NCI-H748 treated with DMSO at 0.1 percent for 48 hours (cell line): ENCODE data around the gene GPR55.
A peak's percentile ranks its signal among the peaks of the same experiment; 100 is the strongest.

ENCODE experiments used
- DNase-seq: peaks from one replicate; lab custom pipeline; 2025; lab: John Stamatoyannopoulos, UW

The GPR55 gene

DNA sequence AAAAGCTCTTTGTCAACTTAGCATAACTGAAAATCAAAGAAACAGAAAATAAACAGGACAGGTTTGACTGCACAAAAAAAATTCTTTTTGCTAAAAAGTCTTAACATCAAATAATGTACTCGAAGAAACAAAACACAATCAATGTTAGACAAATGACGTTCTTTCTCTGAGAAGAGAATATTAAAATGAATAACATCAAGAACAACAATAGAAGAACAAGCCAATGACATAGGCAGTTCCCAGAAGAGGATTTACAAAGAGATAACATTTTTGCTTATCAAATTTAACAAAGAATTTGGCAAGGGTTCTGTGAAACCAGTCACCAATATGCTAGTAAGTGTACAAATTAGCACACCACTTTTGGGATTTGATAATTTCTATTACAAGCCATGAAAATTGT lies 5.8 kb downstream of the GPR55 start:
- no peak for DNase-seq

DNA sequence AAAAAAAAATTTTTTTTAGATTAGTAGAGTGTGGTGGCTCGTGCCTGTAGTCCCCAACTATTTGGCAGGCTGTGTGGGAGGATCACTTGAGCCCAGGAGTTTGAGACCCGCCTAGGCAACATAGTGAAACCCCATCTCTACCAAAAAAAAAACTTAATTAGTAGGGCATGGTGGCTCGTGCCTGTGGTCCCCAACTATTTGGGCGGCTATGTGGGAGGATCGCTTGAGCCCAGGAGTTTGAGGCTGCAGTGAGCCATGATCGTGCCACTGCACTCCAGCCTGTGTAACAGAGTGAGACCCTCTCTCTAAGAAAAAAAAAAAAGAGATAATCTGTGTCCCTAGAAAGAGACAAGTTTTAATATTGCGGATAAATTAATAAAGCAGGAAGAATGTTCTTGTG lies 8.8 kb downstream of the GPR55 start:
- no peak for DNase-seq

DNA sequence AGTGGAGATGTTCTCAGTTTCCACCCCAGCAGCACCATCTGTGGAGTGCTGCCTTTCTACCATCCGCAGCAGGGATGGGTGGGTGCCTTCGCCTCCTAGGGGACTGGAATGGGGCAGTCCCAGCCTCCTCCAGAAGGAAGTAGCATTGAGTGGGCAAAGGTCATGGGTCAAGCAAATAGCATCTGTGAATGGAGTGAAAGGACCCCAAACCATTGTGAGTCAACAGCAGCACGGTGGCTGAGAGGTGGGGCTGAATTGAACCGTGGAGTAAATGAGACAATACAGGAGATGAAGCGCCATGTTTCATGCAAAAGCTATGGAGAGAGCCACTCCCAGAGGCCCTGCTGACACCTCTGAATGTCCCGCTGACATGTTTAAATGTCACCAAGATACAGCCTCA lies 9.7 kb downstream of the GPR55 start:
- no peak for DNase-seq

DNA sequence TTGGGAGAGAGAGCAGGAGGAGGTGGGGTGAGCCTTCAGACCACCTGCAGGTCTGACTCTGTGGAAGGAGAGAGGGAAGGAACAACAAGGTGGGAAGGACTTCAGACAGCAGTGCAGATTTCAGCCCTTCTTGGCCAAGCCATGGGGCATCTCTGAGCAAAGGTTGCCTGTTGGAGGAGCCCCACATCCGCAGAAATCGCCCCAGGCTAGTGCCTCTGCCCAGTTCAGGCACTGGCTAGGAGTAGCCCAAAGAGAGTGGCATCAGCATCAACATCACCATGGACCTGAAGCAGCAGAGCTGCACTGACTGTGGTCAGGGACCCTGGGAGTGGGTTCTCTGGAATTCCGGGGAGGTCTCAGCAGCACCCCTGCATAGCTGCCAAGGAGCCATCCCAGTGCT lies 10.2 kb downstream of the GPR55 start:
- no peak for DNase-seq

DNA sequence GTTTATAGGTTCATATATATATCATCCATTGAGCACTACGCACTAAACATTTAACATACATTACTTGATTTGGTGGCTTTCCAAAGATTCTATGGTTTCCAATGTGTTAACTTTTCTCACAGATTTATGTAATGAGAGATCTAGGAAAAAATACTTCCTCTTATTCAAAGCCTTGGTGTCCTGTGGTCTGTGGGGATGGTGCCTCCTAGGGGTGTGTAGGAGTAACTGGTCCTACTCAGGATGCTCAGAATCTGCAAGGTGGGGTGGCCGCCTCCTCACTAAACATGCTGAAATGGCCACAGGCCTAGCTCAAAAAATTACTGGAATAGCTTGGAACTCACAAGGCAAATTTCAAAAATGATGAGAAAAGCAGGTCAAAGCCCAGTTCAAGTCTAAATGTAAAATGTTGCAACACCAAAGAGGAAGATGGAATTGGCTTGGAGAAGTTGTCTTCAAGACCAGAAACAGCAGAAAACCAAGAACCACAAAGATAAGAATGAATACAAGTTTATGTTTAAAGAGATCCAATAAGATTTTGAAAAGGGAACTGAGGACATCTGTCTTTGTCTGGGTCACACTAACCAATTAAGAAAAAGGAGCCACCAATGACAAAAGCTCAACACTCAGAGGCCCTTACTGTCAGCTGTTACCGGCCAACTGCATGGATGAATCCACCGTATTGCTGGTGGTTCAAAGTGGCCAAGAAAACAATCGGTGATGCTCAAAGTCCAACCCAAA lies 11.5 kb downstream of the GPR55 start:
- DNase-seq: no peak

DNA sequence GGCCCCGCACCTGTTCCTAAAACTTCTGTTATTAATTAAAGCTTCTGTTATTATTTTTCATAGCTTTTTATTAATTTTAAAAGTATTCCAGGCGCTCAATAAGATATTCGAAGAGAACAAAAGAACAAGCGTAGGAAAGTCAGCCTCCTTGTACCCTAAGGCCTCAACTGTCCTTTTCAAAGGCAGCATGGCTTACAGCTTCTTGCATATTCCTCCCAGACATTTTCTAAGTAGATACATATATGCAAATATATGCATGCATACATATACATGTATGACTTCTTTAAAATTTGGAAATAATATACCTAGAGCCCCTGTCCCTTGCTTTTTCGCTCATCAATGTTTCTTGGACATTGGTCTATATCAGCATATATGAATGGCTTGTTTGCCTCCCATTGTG lies 12.3 kb downstream of the GPR55 start:
- DNase-seq: no peak

DNA sequence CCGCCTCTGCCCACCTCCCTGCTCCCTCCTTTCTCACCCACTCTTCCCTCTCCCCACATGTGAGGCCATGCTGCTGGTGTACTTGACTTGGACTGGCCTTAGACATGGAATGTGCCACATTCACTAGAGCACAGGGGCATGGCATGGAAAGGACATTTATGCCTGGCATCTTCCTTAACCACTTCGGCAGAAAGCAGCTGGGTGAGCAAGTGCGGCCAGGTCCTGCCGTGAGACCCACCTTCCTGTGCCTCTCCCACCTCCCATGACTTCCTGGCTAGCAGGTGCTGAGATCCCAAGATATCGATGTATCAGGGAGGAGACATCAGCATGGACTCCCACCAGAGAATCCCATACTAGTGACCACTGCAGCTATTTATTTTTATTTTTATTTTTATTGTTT lies 13.0 kb downstream of the GPR55 start:
- no peak for DNase-seq

DNA sequence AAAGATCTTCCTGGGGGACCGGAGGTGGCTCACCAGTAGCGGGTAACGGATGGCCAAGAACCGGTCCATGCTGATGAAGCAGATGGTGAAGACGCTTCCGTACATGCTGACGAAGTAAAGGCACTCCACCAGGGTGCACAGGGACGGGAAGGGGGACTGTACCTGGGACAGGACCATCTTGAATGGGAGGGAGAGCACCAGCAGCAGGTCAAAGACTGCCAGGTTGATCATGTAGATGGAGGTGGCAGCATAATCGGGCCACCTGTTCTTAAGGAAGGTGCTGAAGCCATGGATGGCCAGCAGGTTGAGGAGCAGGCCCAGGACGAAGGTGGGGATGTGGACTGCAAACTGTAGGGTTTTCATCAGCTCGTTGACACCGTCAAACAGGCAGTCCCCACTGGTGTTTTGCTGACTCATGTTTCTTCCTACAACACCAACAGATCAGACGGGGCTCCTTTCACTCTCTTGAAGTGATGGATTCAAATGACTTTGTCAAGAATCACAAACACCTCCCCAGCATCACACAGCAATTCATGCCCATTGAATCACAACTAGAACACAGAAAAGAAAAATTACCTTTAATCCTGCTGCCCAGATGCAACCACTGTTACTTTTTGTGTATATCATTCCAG lies 14.4 kb downstream of the GPR55 start:
- no peak for DNase-seq

DNA sequence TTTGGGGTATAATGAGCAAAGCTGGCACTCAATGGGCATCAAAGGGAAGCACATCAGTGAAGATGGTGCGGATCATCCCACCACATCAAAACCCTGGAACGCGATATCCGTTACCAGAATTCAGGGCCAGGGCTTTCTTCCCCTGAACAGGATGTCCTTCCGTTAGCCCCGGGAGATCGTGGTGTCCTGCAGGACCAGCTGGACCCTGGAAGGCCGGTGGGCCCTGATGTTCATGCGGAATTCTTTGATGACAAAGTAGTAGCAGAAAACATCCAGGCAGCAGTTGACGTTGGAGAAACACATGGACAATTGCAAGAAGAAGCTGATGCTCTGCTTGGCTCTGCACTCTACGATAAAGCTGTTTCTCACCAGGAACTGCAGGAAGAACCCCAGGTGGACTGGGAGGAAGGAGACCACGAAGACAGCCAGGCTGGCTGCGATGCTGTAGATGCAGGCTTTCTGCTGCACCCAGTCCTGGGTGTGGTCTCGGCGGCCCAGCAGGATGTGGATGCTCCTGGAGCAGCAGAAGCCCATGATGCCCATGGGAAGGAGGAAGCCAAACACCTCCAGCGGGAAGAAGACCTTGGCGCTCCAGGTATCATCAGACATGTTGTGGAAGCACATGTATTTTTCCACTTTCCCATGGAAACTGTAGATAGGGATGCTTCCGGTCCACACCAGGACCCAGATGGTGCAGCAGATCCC lies 15.0 kb downstream of the GPR55 start:
- DNase-seq: no peak

DNA sequence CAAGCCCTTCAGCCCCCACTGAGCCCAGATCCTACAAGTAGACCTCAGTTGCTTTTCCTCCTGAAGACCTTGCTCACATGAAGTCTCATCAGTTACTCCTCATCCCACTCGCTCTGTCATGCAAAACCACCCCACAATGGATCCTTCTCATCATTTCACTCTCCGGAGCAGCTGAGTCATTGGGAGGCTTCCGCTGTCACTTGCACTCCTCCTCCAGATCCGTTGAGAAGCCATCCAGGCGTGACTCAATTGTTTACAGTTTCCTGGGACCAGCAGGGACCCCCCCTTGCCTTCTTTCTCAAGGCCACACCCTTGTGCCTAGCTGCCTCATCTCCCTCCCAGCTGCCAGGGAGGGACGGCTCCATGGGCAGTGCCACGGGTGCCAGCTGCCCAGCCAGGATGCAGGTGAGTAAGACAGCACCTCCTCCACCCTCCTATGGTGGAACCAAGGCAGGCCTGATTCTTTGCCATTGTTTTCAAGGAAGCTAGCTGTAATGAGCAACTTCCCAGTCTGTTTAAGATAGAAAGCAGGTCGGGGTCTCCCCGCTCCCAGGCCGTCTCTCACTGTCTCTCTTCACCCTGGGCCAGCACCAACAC lies 16.3 kb downstream of the GPR55 start:
- no peak for DNase-seq

DNA sequence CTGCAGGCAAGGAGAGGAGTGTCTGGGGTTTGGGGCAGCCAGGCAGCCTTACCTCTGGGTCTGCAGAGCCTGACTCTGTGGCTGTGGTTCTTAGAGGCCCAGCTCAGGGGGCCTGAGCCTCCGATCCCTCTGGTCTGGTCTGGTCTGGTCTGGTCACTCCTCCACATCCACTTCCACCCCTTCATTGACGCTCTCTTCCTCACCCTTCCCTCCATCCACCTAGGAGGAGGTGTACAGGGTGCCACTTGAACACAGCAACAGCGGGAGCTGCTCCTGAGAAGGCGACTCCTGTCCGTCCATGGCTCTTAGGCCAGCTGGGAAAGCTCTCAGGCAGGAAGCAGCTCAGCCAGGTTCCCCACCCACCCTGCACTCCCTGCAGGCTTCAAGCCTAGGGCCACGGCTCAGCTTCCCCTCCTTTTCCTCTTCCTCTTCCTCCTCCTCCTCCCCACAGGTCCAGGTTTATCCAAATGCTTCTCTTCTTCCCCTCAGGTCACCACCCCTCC lies 16.9 kb downstream of the GPR55 start:
- DNase-seq: no peak

DNA sequence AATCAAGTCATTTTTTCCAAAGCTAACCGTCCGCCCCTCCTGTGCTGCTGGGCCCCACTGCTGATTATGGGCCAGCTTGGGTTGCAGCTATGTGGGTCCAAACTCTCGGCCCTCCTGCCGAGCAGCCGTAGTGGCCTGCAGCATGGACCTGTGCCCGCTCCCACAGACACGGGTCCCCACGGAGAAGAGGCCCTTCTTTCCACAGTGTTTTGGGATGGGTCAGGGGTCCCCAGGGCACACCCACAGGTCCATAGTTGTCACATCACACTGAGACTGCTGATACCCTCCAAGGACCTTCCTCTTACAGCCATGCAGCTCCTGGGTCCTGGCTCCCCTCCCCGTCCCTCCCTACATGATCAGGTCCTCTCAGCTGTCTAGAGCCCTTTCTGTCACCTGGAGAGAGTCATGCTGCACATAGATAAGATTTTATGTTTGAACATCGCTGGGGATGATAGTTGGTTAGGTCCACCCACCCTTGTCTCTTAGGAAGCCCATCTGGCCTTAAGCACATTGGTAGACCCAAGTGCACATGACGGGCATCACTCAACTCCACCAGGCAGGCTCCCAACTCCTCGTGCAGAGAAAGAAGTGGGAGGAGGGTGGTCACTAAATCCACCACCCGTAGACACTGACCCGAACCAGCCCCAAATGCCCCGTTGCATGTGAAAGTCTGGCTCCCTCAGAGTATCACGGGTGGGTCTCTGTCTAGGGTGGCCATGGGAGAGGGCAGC lies 17.5 kb downstream of the GPR55 start:
- DNase-seq: no peak

DNA sequence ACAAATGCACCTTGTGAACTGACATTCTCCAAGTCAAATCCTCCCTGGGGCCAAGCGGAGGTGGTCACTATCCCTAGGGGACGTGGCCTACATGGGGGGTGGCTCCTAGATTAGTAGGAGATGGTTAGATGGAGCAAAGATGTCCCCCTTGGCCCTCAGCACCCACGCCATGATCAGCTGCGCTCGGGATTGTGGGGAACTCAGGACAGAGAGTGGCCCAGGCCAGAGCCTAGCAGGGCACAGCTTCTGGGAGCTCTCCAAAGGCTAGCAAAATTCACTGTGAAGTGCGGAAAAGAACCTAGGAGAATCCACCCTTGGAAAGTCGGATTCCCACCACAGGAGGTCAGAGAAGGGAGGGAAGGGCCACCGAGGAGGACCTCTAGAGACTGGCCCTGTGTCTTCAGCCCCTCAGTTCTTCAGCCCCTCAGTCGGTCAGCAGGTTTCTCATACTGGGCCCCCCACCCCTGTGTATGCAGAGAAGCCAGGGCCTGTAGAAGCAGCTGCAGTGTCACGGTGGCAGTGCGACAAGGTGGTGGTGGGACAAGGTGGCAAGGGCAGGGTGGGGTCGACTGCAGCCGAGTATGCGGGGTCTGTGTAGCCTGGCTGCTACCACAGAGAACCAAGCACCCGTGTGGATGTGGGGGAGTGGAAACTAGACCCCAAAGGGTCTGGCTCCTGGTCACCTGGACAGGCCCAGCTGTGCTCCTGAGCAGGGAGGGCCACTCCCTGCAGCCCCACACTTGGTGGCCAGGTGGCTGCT lies 18.4 kb downstream of the GPR55 start:
- DNase-seq: no peak

DNA sequence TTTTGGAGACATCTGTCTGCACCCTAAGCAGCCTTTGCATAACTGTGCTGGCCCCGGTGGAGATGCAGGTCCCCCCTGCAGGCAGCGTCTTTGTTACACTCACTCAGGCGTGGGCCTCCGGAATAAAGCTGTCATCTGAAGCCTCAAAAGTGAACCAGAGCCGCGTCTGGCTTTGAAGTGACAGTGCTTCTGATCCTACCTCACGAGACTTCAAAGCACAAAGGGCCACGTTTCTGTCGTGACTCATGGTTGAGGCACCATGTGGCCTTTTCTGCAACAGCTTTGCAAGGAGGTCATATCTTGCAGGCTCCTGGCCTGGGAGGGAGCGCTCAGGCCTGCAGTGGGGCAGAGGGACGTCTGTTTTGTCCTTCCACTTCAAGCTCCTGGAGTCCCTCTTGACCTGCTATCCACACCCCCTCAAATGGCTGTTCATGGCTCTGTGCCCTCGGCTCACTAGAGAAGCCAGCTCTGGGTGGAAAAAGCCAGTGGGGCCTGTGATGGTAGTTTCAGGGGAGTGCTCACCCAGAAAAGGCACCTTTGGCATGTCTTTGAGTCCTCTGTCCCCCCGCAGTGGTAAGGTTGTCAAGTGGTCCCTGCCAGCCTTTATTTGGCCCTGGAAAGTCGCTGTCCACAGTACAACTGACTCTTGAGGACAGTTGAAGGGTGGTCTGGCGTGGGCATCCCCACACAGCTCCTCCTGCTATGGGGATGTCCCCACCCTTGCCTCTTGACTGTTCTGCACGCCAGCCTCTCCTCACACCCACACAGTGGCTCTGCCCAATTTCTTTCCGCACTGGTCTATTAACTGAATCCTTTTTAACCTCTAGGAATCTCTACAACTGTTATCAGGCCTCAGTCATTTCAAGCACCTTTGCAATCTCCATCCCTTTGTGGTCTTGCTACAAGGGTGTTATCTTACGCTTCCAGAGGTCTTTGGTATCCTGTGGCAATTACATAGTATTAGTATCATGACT lies 19.3 kb downstream of the GPR55 start:
- DNase-seq: no peak

DNA sequence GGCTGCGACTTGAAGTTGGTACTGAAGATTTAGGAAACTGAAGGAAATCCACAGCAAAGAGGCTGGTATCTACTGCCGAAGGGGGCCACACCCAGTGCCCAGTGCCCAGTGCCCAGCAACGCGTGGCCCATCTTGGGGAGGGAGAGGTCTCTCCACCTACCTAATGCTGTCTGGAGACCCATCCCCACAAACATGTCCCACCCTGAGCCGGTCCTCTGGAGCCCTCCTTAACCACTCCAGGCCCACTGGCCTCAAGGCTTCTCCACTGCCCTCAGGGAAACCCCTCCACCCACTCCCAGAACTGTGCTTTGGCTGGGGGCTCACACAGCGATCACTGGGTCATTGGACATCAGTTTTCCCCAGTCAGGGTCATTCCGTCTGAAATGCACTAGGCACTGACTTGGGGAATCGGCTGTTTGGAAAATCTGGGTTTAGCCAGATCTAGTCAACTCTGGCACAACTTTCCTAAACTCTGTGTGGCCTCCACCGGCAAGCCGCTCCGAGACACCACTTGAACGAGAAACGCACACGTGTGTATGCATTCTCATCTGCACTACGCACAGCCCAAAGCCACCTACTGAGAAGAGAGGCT lies 20.1 kb downstream of the GPR55 start:
- DNase-seq: no peak

DNA sequence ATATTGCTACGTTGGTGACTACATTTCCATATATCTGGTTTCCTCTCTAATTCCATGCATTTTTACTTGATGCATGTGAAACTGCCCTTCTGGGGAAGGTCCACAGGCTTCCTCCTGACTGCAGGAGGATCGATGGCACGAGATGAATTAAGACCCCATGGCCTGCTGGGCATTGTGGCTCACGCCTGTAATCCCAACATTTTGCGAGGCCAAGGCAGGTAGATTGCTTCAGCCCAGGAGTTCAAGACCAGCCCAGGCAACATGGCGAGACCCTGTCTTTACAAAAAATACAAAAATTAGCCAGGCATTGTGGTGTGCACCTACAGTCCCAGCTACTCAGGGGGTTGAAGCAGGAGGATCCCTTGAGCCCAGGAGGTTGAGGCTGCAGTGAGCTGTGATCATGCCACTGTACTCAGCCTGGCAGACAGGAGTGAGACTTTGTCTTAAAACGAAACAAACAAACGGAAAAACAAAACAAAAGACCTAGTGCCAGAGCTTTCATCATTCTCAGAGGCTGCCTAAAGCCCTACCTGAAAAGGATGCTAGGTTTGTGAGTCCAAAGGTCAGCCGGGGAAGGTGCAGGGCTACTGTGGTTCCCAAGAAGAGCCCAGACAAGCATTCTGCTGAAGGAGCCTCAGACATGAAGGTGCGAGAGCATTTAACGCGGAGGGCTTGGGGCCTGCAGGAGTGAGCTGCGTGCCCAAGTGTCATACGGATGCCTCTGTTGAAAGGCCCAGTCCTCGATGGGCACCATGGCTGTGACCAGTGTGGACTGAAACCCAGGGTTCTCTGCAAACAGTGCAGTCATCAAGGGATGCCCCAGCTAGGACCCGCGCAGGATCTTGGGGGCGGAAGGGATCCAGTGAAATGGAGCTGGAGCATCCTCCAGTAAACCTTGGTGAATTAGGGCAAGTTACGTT lies 21.6 kb downstream of the GPR55 start:
- DNase-seq: no peak

DNA sequence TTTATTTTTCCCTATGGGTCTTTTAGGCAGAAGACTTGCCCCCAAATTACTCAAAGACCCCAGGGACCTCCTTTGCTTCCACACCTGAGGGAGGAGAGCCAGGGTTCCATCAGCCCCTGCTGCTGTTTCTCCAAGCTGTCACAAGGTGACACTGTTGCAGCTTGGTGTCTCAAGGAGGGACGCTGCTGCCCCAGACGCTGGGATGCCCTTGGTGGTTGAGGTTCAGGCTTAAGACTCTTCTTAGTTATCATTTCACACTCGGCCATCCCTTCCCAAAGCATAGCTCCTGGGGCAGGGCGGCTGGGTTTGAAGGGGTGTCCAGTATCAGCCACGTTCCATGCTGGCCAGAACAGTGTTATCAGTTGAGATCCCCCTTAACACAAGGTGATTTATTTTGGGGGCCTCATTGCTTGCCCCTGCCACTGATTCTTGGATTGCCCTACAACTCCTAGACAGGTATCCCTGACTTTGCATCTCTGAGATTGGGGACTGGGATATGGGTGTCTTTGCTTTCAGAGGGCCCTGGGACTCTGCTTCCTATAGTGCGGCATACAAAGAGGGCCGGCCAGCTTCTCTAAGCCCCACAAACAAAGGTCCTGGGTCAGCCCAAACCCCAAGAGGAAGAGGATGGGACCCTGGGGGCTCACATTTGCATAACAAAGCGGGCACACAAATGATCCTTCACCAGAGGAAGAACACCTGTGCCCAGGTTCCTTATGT lies 22.7 kb downstream of the GPR55 start:
- DNase-seq: peak; percentile 3

DNA sequence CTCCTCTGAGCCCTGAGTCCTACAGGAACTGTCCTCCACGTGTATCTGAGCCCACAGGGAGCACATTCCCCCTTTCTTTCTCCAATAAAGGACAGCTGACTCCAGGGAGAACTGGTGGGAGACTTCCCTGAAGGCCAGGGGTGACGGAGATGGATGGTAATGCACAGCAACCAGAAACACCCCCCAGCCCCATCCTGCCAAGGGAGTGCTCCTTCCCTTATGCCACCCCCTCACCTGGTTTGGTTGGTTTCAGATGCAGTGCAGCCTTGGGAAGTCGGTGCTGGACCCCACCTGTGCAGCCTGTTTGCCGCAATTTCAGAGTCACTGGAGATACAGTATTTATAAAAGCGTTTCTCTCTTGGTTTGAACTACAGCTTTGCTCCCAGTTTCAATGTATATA lies 24.0 kb downstream of the GPR55 start:
- DNase-seq: no peak
